Rectal smooth muscle tissue (tissue), 1 donor: ENCODE results near the gene ADGRB3.
"Not testable (repeated sequence)": the region's sequence is repeated elsewhere in the genome, so short reads cannot be mapped to it uniquely, and the experiment has no call there.

ENCODE experiments used
- H3K27ac ChIP-seq: one replicate; pipeline ENCODE4 v1.7.0; 2013; ENCODE audit warnings: low read depth, low read length, inconsistent platforms
- H3K27me3 ChIP-seq: one replicate; pipeline ENCODE4 v1.7.0; 2013; ENCODE audit warnings: low read length; ENCODE audit not compliant: control insufficient read depth, insufficient read depth
- H3K36me3 ChIP-seq: one replicate; pipeline ENCODE4 v1.7.0; 2013; ENCODE audit warnings: low read length; ENCODE audit not compliant: control insufficient read depth, insufficient read depth
- H3K4me1 ChIP-seq: one replicate; pipeline ENCODE4 v1.7.0; 2013; ENCODE audit warnings: low read length; ENCODE audit not compliant: control insufficient read depth, insufficient read depth
- H3K4me3 ChIP-seq: one replicate; pipeline ENCODE4 v1.7.0; 2013; ENCODE audit warnings: low read length
- H3K9ac ChIP-seq: one replicate; pipeline ENCODE4 v1.7.0; 2013; ENCODE audit warnings: low read length

ADGRB3 gene

GRCh38 chr6:69432168-69432567 lies 797.1 kb downstream of the ADGRB3 start:
- not testable (repeated sequence) for H3K27ac ChIP-seq, H3K36me3 ChIP-seq, H3K4me1 ChIP-seq, H3K27me3 ChIP-seq, H3K4me3 ChIP-seq, H3K9ac ChIP-seq

GRCh38 chr6:69433116-69433515 lies 798.0 kb downstream of the ADGRB3 start:
- H3K27me3 ChIP-seq, H3K27ac ChIP-seq, H3K4me1 ChIP-seq, H3K4me3 ChIP-seq, H3K36me3 ChIP-seq, H3K9ac ChIP-seq: not testable (repeated sequence)

- no peaks in the 10 kb centered on the region for H3K27me3 ChIP-seq
- H3K9ac ChIP-seq = no peak overlapping the region
- H3K27ac ChIP-seq = no peak overlapping the region
- H3K36me3 ChIP-seq = no peaks in the 10 kb centered on the region
- no peak overlapping the region for H3K4me3 ChIP-seq
- H3K4me1 ChIP-seq = no peaks in the 10 kb centered on the region
These were observed 803.0 kb downstream of the ADGRB3 start for GRCh38 chr6:69438113-69438512.
